ENCODE measurements around the gene HOXC5.

HOXC5 gene

GRCh38 chr12:54034785-54035310 is 2.0 kb downstream of the HOXC5 start:
- peaks cover 0 to 7% of the 10 kb centered on the region in 2 donors for H3K4me1 ChIP-seq (ENCODE audit: control insufficient read depth in 1 of 2, insufficient read depth in 2 of 2, low read length in 2 of 2)
- H3K9ac ChIP-seq (ENCODE audit: low read depth in 1 of 2, low read length in 2 of 2), result no peak overlapping the region
- no peak overlapping the region for H3K27ac ChIP-seq (ENCODE audit: low read depth, low read length)
- no peaks in the 10 kb centered on the region for H3K36me3 ChIP-seq (ENCODE audit: control insufficient read depth in 1 of 2, insufficient read depth in 2 of 2, low read length in 2 of 2)
- H3K9me3 ChIP-seq (ENCODE audit: control insufficient read depth in 1 of 2, low read length in 2 of 2), result no peaks in the 10 kb centered on the region
- H3K4me3 ChIP-seq (ENCODE audit: low read depth in 1 of 2, low read length in 2 of 2), result no peak overlapping the region
- peaks cover 78 to 93% of the 10 kb centered on the region in 2 donors for H3K27me3 ChIP-seq (ENCODE audit: control insufficient read depth in 1 of 2, insufficient read depth in 2 of 2, low read length in 2 of 2)

GRCh38 chr12:54035568-54036264 is 2.9 kb downstream of the HOXC5 start:
- Histone ChIP-seq H3K4me3 (ENCODE audit: low read depth in 1 of 2, low read length in 2 of 2) (no peak overlapping the region), H3K4me1 (ENCODE audit: control insufficient read depth in 1 of 2, insufficient read depth in 2 of 2, low read length in 2 of 2) (peaks cover 0 to 7% of the 10 kb centered on the region in 2 donors), H3K9ac (ENCODE audit: low read depth in 1 of 2, low read length in 2 of 2) (no peak overlapping the region), H3K27ac (ENCODE audit: low read depth, low read length) (no peak overlapping the region), H3K27me3 (ENCODE audit: control insufficient read depth in 1 of 2, insufficient read depth in 2 of 2, low read length in 2 of 2) (peaks cover 83 to 95% of the 10 kb centered on the region in 2 donors), H3K9me3 (ENCODE audit: control insufficient read depth in 1 of 2, low read length in 2 of 2) (no peaks in the 10 kb centered on the region), H3K36me3 (ENCODE audit: control insufficient read depth in 1 of 2, insufficient read depth in 2 of 2, low read length in 2 of 2) (no peaks in the 10 kb centered on the region)

- no peak overlapping the region for H3K4me3 ChIP-seq (ENCODE audit: low read depth in 1 of 2, low read length in 2 of 2)
- H3K27me3 ChIP-seq (ENCODE audit: control insufficient read depth in 1 of 2, insufficient read depth in 2 of 2, low read length in 2 of 2), result peaks cover 77 to 92% of the 10 kb centered on the region in 2 donors
- no peak overlapping the region for H3K9ac ChIP-seq (ENCODE audit: low read depth in 1 of 2, low read length in 2 of 2)
- H3K36me3 ChIP-seq (ENCODE audit: control insufficient read depth in 1 of 2, insufficient read depth in 2 of 2, low read length in 2 of 2), result no peaks in the 10 kb centered on the region
- H3K27ac ChIP-seq (ENCODE audit: low read depth, low read length), result no peak overlapping the region
- H3K9me3 ChIP-seq (ENCODE audit: control insufficient read depth in 1 of 2, low read length in 2 of 2), result no peaks in the 10 kb centered on the region
- H3K4me1 ChIP-seq (ENCODE audit: control insufficient read depth in 1 of 2, insufficient read depth in 2 of 2, low read length in 2 of 2), result peaks cover 0 to 7% of the 10 kb centered on the region in 2 donors
These were observed 3.9 kb downstream of the HOXC5 start for GRCh38 chr12:54036620-54037359.

GRCh38 chr12:54037360-54038283 is 4.8 kb downstream of the HOXC5 start:
- Histone ChIP-seq H3K27ac (ENCODE audit: low read depth, low read length) (no peak overlapping the region), H3K27me3 (ENCODE audit: control insufficient read depth in 1 of 2, insufficient read depth in 2 of 2, low read length in 2 of 2) (peaks cover 77 to 90% of the 10 kb centered on the region in 2 donors), H3K4me1 (ENCODE audit: control insufficient read depth in 1 of 2, insufficient read depth in 2 of 2, low read length in 2 of 2) (peaks cover 0 to 7% of the 10 kb centered on the region in 2 donors), H3K9ac (ENCODE audit: low read depth in 1 of 2, low read length in 2 of 2) (no peak overlapping the region), H3K4me3 (ENCODE audit: low read depth in 1 of 2, low read length in 2 of 2) (no peak overlapping the region), H3K36me3 (ENCODE audit: control insufficient read depth in 1 of 2, insufficient read depth in 2 of 2, low read length in 2 of 2) (no peaks in the 10 kb centered on the region), H3K9me3 (ENCODE audit: control insufficient read depth in 1 of 2, low read length in 2 of 2) (no peaks in the 10 kb centered on the region)

DNA sequence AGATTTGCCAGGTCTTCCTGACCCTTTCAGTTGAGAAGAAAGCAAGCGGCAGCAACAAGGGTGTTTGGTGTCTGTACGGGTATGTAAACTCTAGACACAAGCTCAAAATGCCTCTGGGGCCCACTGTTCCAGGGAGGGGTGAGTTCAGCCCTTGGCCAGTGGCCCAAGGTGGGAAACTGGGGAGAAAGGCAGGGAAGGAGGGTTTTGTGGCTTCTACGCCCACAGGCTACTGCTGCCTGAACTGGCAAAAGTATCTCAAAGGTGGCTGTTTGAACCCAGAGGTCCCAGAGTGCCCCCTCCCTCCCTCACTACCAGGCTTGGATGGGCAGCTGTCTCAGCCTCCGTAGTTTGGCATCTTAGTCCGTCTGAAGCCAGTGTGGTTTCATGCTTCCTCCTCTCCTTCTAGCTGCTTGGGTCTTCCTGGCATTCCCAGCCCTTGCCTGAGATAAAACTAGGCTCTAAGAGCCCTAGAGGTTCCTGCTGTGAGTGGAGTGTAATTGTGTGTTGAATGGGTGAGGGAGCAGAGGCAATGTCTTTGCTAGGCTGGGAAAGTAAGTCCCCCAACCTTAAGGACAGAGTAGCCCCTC is 5.5 kb downstream of the HOXC5 start:
- Histone ChIP-seq H3K4me3 (ENCODE audit: low read depth in 1 of 2, low read length in 2 of 2) (no peak overlapping the region), H3K27me3 (ENCODE audit: control insufficient read depth in 1 of 2, insufficient read depth in 2 of 2, low read length in 2 of 2) (peaks cover 79 to 90% of the 10 kb centered on the region in 2 donors), H3K27ac (ENCODE audit: low read depth, low read length) (no peak overlapping the region), H3K9me3 (ENCODE audit: control insufficient read depth in 1 of 2, low read length in 2 of 2) (no peaks in the 10 kb centered on the region), H3K4me1 (ENCODE audit: control insufficient read depth in 1 of 2, insufficient read depth in 2 of 2, low read length in 2 of 2) (peaks cover 0 to 2% of the 10 kb centered on the region in 2 donors), H3K36me3 (ENCODE audit: control insufficient read depth in 1 of 2, insufficient read depth in 2 of 2, low read length in 2 of 2) (no peaks in the 10 kb centered on the region), H3K9ac (ENCODE audit: low read depth in 1 of 2, low read length in 2 of 2) (no peak overlapping the region)

GRCh38 chr12:54038871-54039414 is 6.1 kb downstream of the HOXC5 start:
- no peaks in the 10 kb centered on the region for H3K9me3 ChIP-seq (ENCODE audit: control insufficient read depth in 1 of 2, low read length in 2 of 2)
- peaks cover 81 to 92% of the 10 kb centered on the region in 2 donors for H3K27me3 ChIP-seq (ENCODE audit: control insufficient read depth in 1 of 2, insufficient read depth in 2 of 2, low read length in 2 of 2)
- H3K4me1 ChIP-seq (ENCODE audit: control insufficient read depth in 1 of 2, insufficient read depth in 2 of 2, low read length in 2 of 2), result no peaks in the 10 kb centered on the region
- H3K4me3 ChIP-seq (ENCODE audit: low read depth in 1 of 2, low read length in 2 of 2), result no peak overlapping the region
- H3K27ac ChIP-seq (ENCODE audit: low read depth, low read length), result no peak overlapping the region
- no peak overlapping the region for H3K9ac ChIP-seq (ENCODE audit: low read depth in 1 of 2, low read length in 2 of 2)
- no peaks in the 10 kb centered on the region for H3K36me3 ChIP-seq (ENCODE audit: control insufficient read depth in 1 of 2, insufficient read depth in 2 of 2, low read length in 2 of 2)

GRCh38 chr12:54039417-54040147 is 6.7 kb downstream of the HOXC5 start:
- Histone ChIP-seq H3K9me3 (ENCODE audit: control insufficient read depth in 1 of 2, low read length in 2 of 2) (no peaks in the 10 kb centered on the region), H3K4me1 (ENCODE audit: control insufficient read depth in 1 of 2, insufficient read depth in 2 of 2, low read length in 2 of 2) (no peaks in the 10 kb centered on the region), H3K27ac (ENCODE audit: low read depth, low read length) (no peak overlapping the region), H3K36me3 (ENCODE audit: control insufficient read depth in 1 of 2, insufficient read depth in 2 of 2, low read length in 2 of 2) (no peaks in the 10 kb centered on the region), H3K27me3 (ENCODE audit: control insufficient read depth in 1 of 2, insufficient read depth in 2 of 2, low read length in 2 of 2) (peaks cover 81 to 92% of the 10 kb centered on the region in 2 donors), H3K4me3 (ENCODE audit: low read depth in 1 of 2, low read length in 2 of 2) (no peak overlapping the region), H3K9ac (ENCODE audit: low read depth in 1 of 2, low read length in 2 of 2) (no peak overlapping the region)

- Histone ChIP-seq H3K36me3 (ENCODE audit: control insufficient read depth in 1 of 2, insufficient read depth in 2 of 2, low read length in 2 of 2) (no peaks in the 10 kb centered on the region), H3K4me1 (ENCODE audit: control insufficient read depth in 1 of 2, insufficient read depth in 2 of 2, low read length in 2 of 2) (no peaks in the 10 kb centered on the region), H3K27ac (ENCODE audit: low read depth, low read length) (no peak overlapping the region), H3K4me3 (ENCODE audit: low read depth in 1 of 2, low read length in 2 of 2) (no peak overlapping the region), H3K9ac (ENCODE audit: low read depth in 1 of 2, low read length in 2 of 2) (no peak overlapping the region), H3K27me3 (ENCODE audit: control insufficient read depth in 1 of 2, insufficient read depth in 2 of 2, low read length in 2 of 2) (peaks cover 81 to 92% of the 10 kb centered on the region in 2 donors), H3K9me3 (ENCODE audit: control insufficient read depth in 1 of 2, low read length in 2 of 2) (no peaks in the 10 kb centered on the region)
These were observed 7.3 kb downstream of the HOXC5 start for GRCh38 chr12:54040148-54040494.

GRCh38 chr12:54040648-54041047 is 7.8 kb downstream of the HOXC5 start:
- Histone ChIP-seq H3K27ac (ENCODE audit: low read depth, low read length) (no peak overlapping the region), H3K4me3 (ENCODE audit: low read depth in 1 of 2, low read length in 2 of 2) (no peak overlapping the region), H3K9me3 (ENCODE audit: control insufficient read depth in 1 of 2, low read length in 2 of 2) (no peaks in the 10 kb centered on the region), H3K36me3 (ENCODE audit: control insufficient read depth in 1 of 2, insufficient read depth in 2 of 2, low read length in 2 of 2) (no peaks in the 10 kb centered on the region), H3K27me3 (ENCODE audit: control insufficient read depth in 1 of 2, insufficient read depth in 2 of 2, low read length in 2 of 2) (peaks cover 81 to 92% of the 10 kb centered on the region in 2 donors), H3K4me1 (ENCODE audit: control insufficient read depth in 1 of 2, insufficient read depth in 2 of 2, low read length in 2 of 2) (no peaks in the 10 kb centered on the region), H3K9ac (ENCODE audit: low read depth in 1 of 2, low read length in 2 of 2) (no peak overlapping the region)
